ENCODE measurements around the gene MB21D2. TPM values are rescaled to one million over a fixed set of nuclear protein-coding genes. Genes with fewer than 3 reads are reported as not detected.

MB21D2 gene
- total RNA-seq, 2 experiments from 2014 or later, result 19.8 to 21.0 TPM

- Mint-ChIP-seq H3K9me3 (no peaks in the 10 kb centered on the region), H3K27me3 (peaks cover under 1% of the 10 kb centered on the region), H3K4me3 (no peak overlapping the region), H3K27ac (no peak overlapping the region), H3K36me3 (ENCODE audit: low read depth) (peaks cover 5% of the 10 kb centered on the region), H3K4me1 (peaks cover 53% of the 10 kb centered on the region)
- ChIA-PET CTCF (interaction anchor here (8.6 to 11.0 kb wide), 2 partner anchors 97 to 221 kb away, joined by 95 to 198 read pairs; partner anchors contain the start of gene MB21D2), POLR2A (interaction anchor here (1.3 to 8.0 kb wide), 4 partner anchors 68 to 96 kb away, joined by 3 to 65 read pairs (median 20); partner anchors contain the start of gene MB21D2)
- no peak for DNase-seq
Measured at GRCh38 chr3:192820161-192820560, 97.5 kb downstream of the MB21D2 start.

- CTCF ChIA-PET, result interaction anchor here (8.6 to 11.0 kb wide), 2 partner anchors 98 to 222 kb away, joined by 95 to 198 read pairs; partner anchors contain the start of gene MB21D2
- peak; percentile 58 for DNase-seq
- peak overlapping the region; percentile 19 for H3K27ac Mint-ChIP-seq
Measured at GRCh38 chr3:192819001-192819569, 98.6 kb downstream of the MB21D2 start.

GRCh38 chr3:192818126-192818525 is 99.5 kb downstream of the MB21D2 start:
- H3K4me3 Mint-ChIP-seq, result no peak overlapping the region
- H3K36me3 Mint-ChIP-seq (ENCODE audit: low read depth), result no peaks in the 10 kb centered on the region
- no peaks in the 10 kb centered on the region for H3K9me3 Mint-ChIP-seq
- peaks cover 1% of the 10 kb centered on the region for H3K27me3 Mint-ChIP-seq
- H3K4me1 Mint-ChIP-seq, result peaks cover 59% of the 10 kb centered on the region
- ChIA-PET CTCF (interaction anchor here (0.9 to 11.0 kb wide), 4 partner anchors 25 to 223 kb away, joined by 3 to 198 read pairs (median 49); partner anchors contain the start of gene MB21D2), POLR2A (interaction anchor here (1.2 to 8.0 kb wide), 5 partner anchors 70 to 98 kb away, joined by 5 to 65 read pairs (median 17); partner anchors contain the start of gene MB21D2)
- H3K27ac Mint-ChIP-seq, result peak overlapping the region; percentile 67
- no peak for DNase-seq

More at GRCh38 chr3:192819001-192819569, 98.6 kb downstream of the MB21D2 start:
- H3K4me3 Mint-ChIP-seq, result no peak overlapping the region
- H3K27me3 Mint-ChIP-seq, result peaks cover 1% of the 10 kb centered on the region
- H3K36me3 Mint-ChIP-seq (ENCODE audit: low read depth), result no peaks in the 10 kb centered on the region
- H3K4me1 Mint-ChIP-seq, result peaks cover 55% of the 10 kb centered on the region
- no peaks in the 10 kb centered on the region for H3K9me3 Mint-ChIP-seq
- POLR2A ChIA-PET, result interaction anchor here (1.3 to 8.0 kb wide), 5 partner anchors 69 to 98 kb away, joined by 3 to 65 read pairs (median 17); partner anchors contain the start of gene MB21D2

DNA sequence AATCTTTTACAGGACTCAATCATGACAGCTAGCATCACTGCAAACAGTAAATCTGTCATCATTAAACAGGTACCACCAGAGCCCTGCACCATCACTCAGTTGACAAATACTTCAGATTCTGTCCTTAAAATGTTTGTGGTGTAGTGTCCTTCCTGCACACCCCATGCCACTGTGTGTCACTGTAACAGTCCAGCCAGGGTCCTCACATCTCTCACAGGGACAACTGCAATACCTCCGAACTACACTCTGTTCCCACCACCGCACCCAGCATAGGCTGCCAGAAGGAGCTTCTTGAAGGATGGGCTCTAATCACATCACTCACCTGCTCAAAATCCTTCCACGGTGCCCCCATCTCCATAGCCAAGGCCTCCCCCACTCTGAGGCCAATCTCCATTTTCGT is 100.2 kb downstream of the MB21D2 start:
- H3K4me1 Mint-ChIP-seq, result peaks cover 59% of the 10 kb centered on the region
- H3K36me3 Mint-ChIP-seq (ENCODE audit: low read depth), result no peaks in the 10 kb centered on the region
- peaks cover 1% of the 10 kb centered on the region for H3K27me3 Mint-ChIP-seq
- no peak overlapping the region for H3K4me3 Mint-ChIP-seq
- DNase-seq, result no peak
- H3K9me3 Mint-ChIP-seq, result no peaks in the 10 kb centered on the region
- H3K27ac Mint-ChIP-seq, result peak overlapping the region; percentile 67
- CTCF ChIA-PET, result interaction anchor here (0.7 to 11.0 kb wide), 14 partner anchors 26 to 1499 kb away, joined by 3 to 198 read pairs (median 4); partner anchors contain the start of gene MB21D2
- POLR2A ChIA-PET, result interaction anchor here (0.9 to 8.0 kb wide), 7 partner anchors 15 to 99 kb away, joined by 3 to 65 read pairs (median 7); partner anchors contain the start of gene MB21D2

DNA sequence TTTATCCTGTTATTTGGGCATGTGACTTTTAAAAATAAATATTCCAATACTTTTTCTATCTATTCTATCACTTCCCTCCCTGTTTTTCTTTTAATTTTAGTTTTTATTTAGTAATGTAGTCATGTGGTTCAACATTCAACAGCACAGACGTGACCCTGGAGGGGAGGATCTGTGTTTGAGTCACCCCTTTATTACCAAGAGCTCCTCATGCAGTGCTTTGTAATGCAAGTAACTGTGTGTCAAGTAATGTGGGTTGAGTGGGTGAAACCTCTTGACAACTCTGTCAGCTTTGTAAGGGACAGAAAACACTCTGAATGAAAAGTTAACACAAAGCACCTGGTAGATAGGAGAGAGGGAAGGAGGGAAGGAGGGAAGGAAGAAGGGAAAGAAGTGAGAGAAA is 100.6 kb downstream of the MB21D2 start:
- H3K4me3 Mint-ChIP-seq, result no peak overlapping the region
- POLR2A ChIA-PET, result interaction anchor here (0.9 to 8.0 kb wide), 6 partner anchors 16 to 100 kb away, joined by 3 to 65 read pairs (median 12); partner anchors contain the start of gene MB21D2

DNA sequence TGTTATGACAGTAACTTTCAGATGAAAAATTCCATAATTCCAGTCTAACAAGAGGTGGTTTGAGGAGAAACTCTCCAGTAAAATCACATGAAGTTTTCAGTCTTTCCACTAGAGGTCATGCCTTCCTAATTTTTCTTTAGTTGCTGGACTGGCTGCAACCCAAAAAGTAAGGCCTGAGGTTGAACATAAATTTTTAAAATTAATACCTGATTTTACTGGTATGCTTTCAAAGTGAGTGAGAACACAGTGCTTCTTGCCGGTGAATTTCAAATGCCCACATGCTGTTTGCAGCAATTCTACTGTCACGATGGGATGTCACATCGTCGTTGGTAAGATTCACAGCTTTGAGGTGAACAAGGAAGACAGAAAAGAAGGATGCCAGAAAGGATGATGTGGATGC is 101.3 kb downstream of the MB21D2 start:
- no peaks in the 10 kb centered on the region for H3K36me3 Mint-ChIP-seq (ENCODE audit: low read depth)
- ChIA-PET CTCF (interaction anchor here (0.6 to 11.0 kb wide), 17 partner anchors 11 to 1500 kb away, joined by 3 to 198 read pairs (median 4); partner anchors contain the start of gene MB21D2), POLR2A (interaction anchor here (1.2 to 8.0 kb wide), 4 partner anchors 16 to 100 kb away, joined by 4 to 65 read pairs (median 22); partner anchors contain the start of gene MB21D2)
- peaks cover 1% of the 10 kb centered on the region for H3K27me3 Mint-ChIP-seq
- H3K27ac Mint-ChIP-seq, result peak overlapping the region; percentile 33
- peaks cover 53% of the 10 kb centered on the region for H3K4me1 Mint-ChIP-seq
- no peak overlapping the region for H3K4me3 Mint-ChIP-seq
- no peaks in the 10 kb centered on the region for H3K9me3 Mint-ChIP-seq
- no peak for DNase-seq

More for the DNA sequence above, 100.6 kb downstream of the MB21D2 start:
- no peaks in the 10 kb centered on the region for H3K9me3 Mint-ChIP-seq
- no peak for DNase-seq
- H3K36me3 Mint-ChIP-seq (ENCODE audit: low read depth), result no peaks in the 10 kb centered on the region
- CTCF ChIA-PET, result interaction anchor here (0.6 to 11.0 kb wide), 18 partner anchors 10 to 1499 kb away, joined by 3 to 198 read pairs (median 4); partner anchors contain the start of gene MB21D2
- H3K4me1 Mint-ChIP-seq, result peaks cover 57% of the 10 kb centered on the region
- peak overlapping the region; percentile 67 for H3K27ac Mint-ChIP-seq
- peaks cover 1% of the 10 kb centered on the region for H3K27me3 Mint-ChIP-seq

- no peak for DNase-seq
- POLR2A ChIA-PET, result interaction anchor here (1.1 to 8.0 kb wide), 2 partner anchors 104 to 228 kb away, joined by 4 to 65 read pairs; partner anchors contain the start of gene MB21D2
- peaks cover 22% of the 10 kb centered on the region for H3K4me1 Mint-ChIP-seq
- H3K36me3 Mint-ChIP-seq (ENCODE audit: low read depth), result no peaks in the 10 kb centered on the region
- no peaks in the 10 kb centered on the region for H3K9me3 Mint-ChIP-seq
- H3K4me3 Mint-ChIP-seq, result no peak overlapping the region
- H3K27ac Mint-ChIP-seq, result no peak overlapping the region
- CTCF ChIA-PET, result interaction anchor here (0.6 to 11.0 kb wide), 18 partner anchors 10 to 760 kb away, joined by 3 to 198 read pairs (median 3); partner anchors contain the start of gene MB21D2
- H3K27me3 Mint-ChIP-seq, result peaks cover 1% of the 10 kb centered on the region
Measured at GRCh38 chr3:192812743-192813383, 104.8 kb downstream of the MB21D2 start.

GRCh38 chr3:192805711-192806110 is 111.9 kb downstream of the MB21D2 start:
- Mint-ChIP-seq H3K4me1 (no peaks in the 10 kb centered on the region), H3K9me3 (no peaks in the 10 kb centered on the region), H3K36me3 (ENCODE audit: low read depth) (no peaks in the 10 kb centered on the region), H3K4me3 (no peak overlapping the region), H3K27ac (no peak overlapping the region), H3K27me3 (no peaks in the 10 kb centered on the region)
- DNase-seq, result no peak
- ChIA-PET POLR2A (no interaction called here), CTCF (interaction anchor here (0.8 to 1.2 kb wide), 2 partner anchors 11 to 338 kb away, joined by 3 read pairs; no protein-coding TSS in a partner anchor)

DNA sequence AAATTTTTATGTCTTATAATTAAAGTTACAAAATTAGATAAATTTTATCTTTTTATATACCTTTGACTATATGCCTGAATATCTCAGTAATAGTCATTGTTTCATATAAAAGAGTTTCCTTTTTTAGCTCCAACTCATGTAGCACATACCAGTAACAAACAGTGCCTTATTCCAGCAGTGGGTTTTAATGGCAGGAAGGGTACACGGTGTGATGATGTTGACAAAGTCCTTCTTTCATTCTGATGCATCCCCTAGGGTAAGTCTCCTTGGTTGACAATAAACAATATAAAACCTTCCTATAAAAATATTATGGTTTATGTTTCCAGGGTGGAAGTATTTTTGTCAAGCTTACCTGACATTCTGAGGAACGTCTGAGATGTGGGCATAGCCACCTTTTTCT is 113.2 kb downstream of the MB21D2 start:
- CTCF ChIA-PET, result no interaction called here
- POLR2A ChIA-PET, result no interaction called here
- no peak for DNase-seq
- Mint-ChIP-seq H3K4me1 (peaks cover 2% of the 10 kb centered on the region), H3K27ac (no peak overlapping the region), H3K4me3 (no peak overlapping the region), H3K36me3 (ENCODE audit: low read depth) (peaks cover 4% of the 10 kb centered on the region), H3K27me3 (no peaks in the 10 kb centered on the region), H3K9me3 (no peaks in the 10 kb centered on the region)

GRCh38 chr3:192802957-192803899 is 114.4 kb downstream of the MB21D2 start:
- ChIA-PET CTCF (interaction anchor here (0.6 to 1.5 kb wide), 6 partner anchors 9 to 238 kb away, joined by 3 to 4 read pairs (median 3); no protein-coding TSS in a partner anchor), POLR2A (no interaction called here)
- Mint-ChIP-seq H3K27me3 (no peaks in the 10 kb centered on the region), H3K36me3 (ENCODE audit: low read depth) (peaks cover 12% of the 10 kb centered on the region), H3K4me1 (peaks cover 3% of the 10 kb centered on the region), H3K9me3 (no peaks in the 10 kb centered on the region), H3K4me3 (no peak overlapping the region), H3K27ac (no peak overlapping the region)
- no peak for DNase-seq

DNA sequence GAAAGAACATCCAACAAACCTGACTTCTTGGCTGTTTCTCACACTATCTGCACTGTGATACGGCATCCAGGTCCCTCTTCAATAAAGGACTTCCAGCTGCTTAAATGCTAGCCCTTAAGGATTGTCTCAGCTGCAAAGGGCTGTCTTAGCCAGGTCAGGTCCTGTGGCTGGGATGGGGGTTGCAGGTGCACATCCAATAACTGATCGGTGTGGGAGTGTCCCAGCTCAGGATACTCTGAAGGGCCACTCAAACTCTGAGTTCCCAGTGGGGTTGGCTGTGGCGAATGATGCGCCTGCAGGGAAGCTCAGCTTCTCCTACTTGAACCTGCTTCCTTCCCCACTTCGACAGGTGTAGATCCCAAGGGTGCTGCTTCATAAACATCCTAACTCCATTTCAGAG is 115.7 kb downstream of the MB21D2 start:
- CTCF ChIA-PET, result interaction anchor here (0.7 to 0.9 kb wide), 2 partner anchors 10 to 235 kb away, joined by 4 read pairs; no protein-coding TSS in a partner anchor

GRCh38 chr3:192799721-192800120 is 117.9 kb downstream of the MB21D2 start:
- H3K27me3 Mint-ChIP-seq, result no peaks in the 10 kb centered on the region
- H3K4me3 Mint-ChIP-seq, result no peak overlapping the region
- H3K9me3 Mint-ChIP-seq, result no peaks in the 10 kb centered on the region
- no peak overlapping the region for H3K27ac Mint-ChIP-seq
- H3K4me1 Mint-ChIP-seq, result peaks cover 3% of the 10 kb centered on the region
- peaks cover 19% of the 10 kb centered on the region for H3K36me3 Mint-ChIP-seq (ENCODE audit: low read depth)
- ChIA-PET CTCF (interaction anchor here (1.0 kb wide), 1 partner anchor 14 kb away, joined by 3 read pairs; no protein-coding TSS in a partner anchor), POLR2A (no interaction called here)
- DNase-seq, result no peak

More for the DNA sequence above, 115.7 kb downstream of the MB21D2 start:
- Mint-ChIP-seq H3K9me3 (no peaks in the 10 kb centered on the region), H3K27me3 (no peaks in the 10 kb centered on the region), H3K27ac (no peak overlapping the region), H3K36me3 (ENCODE audit: low read depth) (peaks cover 16% of the 10 kb centered on the region), H3K4me1 (peaks cover 3% of the 10 kb centered on the region), H3K4me3 (no peak overlapping the region)
- no peak for DNase-seq
- POLR2A ChIA-PET, result no interaction called here
